Stimulated activated CD8-positive, alpha-beta memory T cell treated with anti-CD3 and anti-CD28 coated beads, Interleukin-7, amount 100 ng/mL, for 1 hour (primary cell): ENCODE results near the gene ATG9B.

Experiments
- DNase-seq, 2 donors: peaks; one replicate each; pipeline ENCODE4 v3.0.0-alpha.2; 2020; ENCODE audit warnings: low read depth in 2 of 2

The ATG9B gene, protein sequence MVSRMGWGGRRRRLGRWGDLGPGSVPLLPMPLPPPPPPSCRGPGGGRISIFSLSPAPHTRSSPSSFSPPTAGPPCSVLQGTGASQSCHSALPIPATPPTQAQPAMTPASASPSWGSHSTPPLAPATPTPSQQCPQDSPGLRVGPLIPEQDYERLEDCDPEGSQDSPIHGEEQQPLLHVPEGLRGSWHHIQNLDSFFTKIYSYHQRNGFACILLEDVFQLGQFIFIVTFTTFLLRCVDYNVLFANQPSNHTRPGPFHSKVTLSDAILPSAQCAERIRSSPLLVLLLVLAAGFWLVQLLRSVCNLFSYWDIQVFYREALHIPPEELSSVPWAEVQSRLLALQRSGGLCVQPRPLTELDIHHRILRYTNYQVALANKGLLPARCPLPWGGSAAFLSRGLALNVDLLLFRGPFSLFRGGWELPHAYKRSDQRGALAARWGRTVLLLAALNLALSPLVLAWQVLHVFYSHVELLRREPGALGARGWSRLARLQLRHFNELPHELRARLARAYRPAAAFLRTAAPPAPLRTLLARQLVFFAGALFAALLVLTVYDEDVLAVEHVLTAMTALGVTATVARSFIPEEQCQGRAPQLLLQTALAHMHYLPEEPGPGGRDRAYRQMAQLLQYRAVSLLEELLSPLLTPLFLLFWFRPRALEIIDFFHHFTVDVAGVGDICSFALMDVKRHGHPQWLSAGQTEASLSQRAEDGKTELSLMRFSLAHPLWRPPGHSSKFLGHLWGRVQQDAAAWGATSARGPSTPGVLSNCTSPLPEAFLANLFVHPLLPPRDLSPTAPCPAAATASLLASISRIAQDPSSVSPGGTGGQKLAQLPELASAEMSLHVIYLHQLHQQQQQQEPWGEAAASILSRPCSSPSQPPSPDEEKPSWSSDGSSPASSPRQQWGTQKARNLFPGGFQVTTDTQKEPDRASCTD

DNA sequence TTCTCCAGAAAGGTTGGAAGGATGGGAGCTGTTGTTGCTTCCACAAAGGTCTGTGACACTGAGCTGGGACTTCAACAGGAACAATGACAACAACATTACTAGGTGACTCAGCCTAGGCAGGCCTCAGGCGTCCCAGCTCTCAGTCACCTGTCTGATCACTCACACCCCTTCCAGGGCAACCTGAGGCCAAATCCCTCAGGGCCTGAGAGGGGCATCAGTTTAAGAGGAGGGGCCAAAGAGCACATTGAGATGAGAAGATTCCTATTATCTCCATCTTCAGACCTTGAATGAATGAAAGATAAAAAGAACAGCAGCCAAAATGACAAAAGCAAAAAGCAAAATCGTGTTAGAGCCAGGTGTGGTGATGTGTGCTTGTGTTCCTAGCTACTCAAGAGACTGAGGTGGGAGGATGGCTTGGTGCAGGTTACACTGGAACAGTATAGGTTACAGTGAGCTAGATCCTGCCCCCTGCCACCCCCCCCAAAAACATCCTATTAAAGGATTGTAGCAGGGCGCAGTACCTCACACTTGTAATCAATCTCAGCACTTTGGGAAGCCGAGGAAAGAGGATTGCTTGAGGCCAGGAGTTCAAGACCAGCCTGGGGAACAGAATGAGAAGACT lies at the start of gene ATG9B:
ATG9B (minus strand) TSS at position 60 of the 622 bp plus-strand sequence. CDS start 71 bp downstream, outside the sequence.
- DNase-seq: no peak

DNA sequence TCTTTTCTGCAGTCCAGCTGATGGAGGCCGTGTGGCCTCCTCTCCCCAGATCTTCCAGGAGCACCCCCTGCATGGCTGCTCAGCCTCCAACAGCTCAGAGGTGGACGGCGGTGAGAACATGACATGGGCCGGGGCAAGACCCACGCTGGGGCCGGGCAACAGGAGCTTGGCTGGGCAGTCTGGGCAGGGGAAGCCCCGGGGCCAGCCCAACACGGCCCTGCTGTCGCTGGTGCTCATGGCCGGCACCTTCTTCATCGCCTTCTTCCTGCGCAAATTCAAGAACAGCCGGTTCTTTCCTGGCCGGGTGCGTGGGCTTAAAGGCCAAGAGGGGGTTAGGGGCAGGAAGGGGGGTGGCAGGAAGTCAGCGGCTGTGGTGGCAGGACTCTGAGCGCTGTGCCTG lies 49.7 kb upstream of the ATG9B start:
- DNase-seq: no peak

- no peak for DNase-seq
Observed at GRCh38 chr7:151071032-151071866, 47.0 kb upstream of the ATG9B start.

GRCh38 chr7:151070574-151070960 lies 46.3 kb upstream of the ATG9B start:
- DNase-seq: no peak

GRCh38 chr7:151069841-151070573 lies 45.7 kb upstream of the ATG9B start:
- no peak for DNase-seq

DNA sequence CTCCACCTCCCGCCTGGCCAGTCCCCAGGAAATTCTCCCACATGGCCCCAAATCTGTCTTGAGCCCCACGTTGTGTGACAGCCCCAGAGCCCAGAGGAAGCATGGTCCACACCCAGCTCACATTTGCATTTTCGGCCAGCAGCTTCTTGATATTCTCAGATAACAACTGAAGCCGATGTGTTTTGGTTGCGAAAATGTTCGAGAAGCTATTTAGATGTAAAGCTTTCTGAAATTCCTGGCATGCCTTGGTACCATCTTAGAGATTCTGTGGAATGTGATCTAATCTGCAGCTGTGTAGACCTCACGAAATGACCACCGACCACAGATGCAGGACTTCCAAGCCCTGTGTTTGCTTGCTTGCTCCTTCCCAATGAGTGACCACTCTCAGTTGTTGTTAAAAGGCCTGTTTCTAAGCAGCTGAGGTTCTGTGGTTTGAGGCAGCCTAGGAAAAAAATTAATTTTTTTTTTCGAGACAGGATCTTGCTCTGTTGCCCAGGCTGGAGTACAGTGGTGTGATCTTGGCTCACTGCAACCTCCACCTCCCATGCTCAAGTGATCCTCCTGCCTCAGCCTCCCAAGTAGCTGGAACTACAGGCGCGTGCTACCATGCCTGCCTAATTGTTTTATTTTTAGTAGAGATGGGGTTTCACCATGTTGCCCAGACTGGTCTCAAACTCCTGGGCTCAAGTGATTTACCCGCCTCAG lies 43.9 kb upstream of the ATG9B start:
- no peak for DNase-seq

DNA sequence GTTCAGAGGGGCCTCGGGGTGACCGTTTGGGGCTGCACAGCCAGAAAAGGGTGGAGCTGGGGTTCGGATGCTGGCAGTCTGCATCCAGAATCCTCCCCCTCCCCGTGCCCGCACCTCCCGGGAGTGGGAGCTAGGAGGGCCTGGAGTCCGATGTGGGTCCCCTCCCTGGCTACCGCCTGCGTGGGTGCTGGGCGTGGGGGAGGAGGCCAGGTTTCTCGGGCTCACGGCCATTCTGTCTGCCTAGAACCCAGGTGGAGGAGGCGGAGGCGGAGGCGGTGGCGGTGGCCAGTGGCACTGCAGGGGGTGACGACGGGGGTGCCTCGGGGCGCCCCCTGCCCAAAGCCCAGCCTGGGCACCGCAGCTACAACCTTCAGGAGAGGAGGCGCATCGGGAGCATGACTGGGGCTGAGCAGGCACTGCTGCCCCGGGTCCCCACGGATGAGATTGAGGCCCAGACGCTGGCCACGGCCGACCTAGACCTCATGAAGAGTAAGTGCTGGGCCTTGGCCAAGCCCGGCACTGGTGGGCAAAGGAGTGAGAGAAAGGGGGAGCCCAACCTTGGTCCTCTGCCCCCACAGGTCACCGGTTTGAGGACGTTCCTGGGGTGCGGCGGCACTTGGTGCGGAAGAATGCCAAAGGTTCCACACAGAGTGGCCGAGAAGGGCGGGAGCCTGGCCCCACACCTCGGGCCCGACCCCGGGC lies 42.1 kb upstream of the ATG9B start:
- DNase-seq: no peak

GRCh38 chr7:151065516-151065915 lies 41.2 kb upstream of the ATG9B start:
- DNase-seq: no peak

DNA sequence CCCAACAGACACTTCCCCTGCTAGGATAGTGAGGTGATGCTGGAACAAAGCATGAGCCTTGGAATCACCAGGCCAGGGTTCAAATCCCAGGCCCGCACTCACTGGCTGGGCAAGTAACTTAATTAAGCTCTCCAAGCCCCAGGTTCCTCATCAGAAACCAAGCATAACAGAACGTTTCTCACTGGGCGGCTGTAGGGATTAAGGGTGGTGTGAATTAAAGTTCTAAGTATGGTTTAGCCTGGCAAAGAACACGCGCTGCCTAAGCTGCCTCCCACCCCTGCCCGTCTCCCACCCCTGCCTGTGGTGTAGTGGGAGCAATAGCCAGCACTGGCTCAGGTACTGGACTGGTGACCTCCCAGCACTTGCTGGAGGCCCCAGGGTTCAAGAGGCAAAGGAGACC lies 40.7 kb upstream of the ATG9B start:
- no peak for DNase-seq

GRCh38 chr7:151064454-151064853 lies 40.2 kb upstream of the ATG9B start:
- DNase-seq: no peak

- no peak for DNase-seq
Observed at GRCh38 chr7:151063212-151063561, 38.9 kb upstream of the ATG9B start.

DNA sequence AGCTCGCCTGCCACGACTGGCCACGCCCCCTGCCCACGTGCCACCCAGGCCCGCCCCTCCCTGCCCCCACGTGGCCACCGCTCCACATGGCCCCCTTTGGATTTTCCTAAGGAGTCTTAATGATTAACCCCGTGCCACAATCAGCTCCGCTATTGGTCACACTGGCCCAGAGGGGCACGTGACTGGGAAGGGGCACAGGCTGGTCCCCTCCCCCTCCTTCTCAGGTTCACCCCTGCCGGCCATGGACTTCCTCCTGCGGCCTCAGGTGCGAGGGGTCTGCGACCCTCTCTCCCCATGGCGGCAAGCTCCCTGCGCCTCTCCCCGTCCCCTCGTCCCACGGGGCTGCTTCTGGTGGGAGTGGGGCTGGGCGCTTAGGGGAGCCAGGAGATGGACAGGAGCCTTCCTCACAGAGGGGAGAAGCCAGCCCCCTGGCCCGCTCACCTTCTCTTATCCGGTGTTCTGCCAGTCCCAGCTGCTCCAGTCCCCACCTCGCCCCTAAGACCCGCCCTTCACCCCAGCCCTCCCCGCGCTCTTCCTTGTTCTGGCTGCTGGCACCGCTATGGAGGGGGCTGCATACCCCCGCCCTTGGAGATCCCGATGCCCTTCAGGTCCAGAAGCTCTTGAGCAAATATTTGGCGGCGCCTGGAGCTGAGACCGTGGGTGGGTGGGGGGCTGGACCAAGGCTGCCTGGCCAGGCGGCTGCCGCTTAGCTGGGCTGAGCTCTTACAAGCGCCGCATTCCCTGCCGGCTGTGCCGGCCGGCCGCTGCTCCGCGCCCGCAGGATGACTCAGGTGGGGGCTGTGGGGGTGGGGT lies 38.3 kb upstream of the ATG9B start:
- DNase-seq: no peak

- DNase-seq: no peak
Observed at GRCh38 chr7:151062111-151062398, 37.8 kb upstream of the ATG9B start.

- no peak for DNase-seq
Observed at GRCh38 chr7:151061213-151062110, 37.2 kb upstream of the ATG9B start.

GRCh38 chr7:151060416-151061212 lies 36.3 kb upstream of the ATG9B start:
- DNase-seq: no peak

DNA sequence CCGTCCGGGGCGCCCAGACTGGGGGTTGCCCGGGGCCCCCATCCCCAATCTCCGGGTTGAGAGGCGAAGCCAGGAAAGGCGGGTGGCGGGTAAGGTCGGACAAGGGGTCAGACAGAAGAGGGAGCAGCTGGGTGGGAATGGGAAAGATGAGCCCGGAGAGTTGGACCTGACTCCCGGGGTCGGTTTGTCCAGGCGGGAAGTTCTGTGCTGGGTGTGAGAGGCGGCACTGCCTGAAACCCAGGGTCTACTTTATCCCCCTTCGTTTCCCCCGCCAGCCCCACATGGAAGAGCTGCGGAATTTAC lies 35.8 kb upstream of the ATG9B start:
- no peak for DNase-seq
